NCI-H2107 (cell line): ENCODE data around the gene VAC14.
"Not testable (repeated sequence)": the region's sequence is repeated elsewhere in the genome, so short reads cannot be mapped to it uniquely, and the experiment has no call there.

ENCODE experiments used
- DNase-seq: peaks from one replicate; lab custom pipeline; 2025; lab: John Stamatoyannopoulos, UW

The VAC14 gene

DNA sequence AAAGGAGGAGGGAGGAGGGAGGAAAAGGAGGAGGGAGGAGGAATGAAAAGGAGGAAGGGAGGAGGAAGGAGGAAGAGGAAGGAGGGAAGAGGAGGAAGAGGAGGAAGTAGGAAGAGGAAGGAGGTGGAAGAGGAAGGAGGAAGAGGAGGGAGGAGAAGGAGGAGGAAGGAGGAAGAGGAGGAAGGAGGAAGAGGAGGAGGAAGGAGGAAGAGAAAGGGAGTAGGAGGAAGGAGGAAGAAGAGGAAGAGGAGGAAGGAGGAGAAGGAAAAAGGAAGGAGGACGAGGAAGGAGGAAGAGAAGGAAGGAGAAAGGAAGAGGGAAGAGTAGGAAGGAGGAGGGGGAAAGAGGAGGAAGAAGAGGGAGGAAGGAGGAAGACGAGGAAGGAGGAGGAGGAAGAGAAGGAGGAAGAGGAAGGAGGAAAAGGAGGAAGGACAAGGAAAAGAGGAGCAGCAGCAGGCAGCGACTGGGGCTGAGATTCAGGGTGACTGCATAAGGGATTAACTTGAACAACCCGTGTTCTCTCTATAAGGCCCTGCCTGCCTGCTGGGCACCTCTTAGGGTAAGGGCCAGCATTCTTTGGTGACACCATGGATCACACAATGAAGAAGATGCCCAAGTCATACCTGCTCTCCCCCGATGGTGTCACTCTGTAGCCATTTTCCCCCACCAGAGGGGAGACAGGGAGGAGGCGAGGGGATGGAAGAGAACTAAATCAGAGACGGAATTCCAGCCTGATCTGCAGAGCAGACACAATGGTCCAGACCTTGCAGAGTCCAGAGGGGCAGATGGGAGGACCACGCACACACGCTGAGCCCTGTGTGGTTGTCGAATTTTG lies 156.0 kb downstream of the VAC14 start:
- DNase-seq = no peak

- not testable (repeated sequence) for DNase-seq
Observed at GRCh38 chr16:70643264-70643663, 157.7 kb downstream of the VAC14 start.

GRCh38 chr16:70642633-70643032 lies 158.3 kb downstream of the VAC14 start:
- DNase-seq = no peak

- DNase-seq = no peak
Observed at GRCh38 chr16:70638814-70639792, 161.9 kb downstream of the VAC14 start.
